ENCODE data around the gene PDE1A.

Gene PDE1A

DNA sequence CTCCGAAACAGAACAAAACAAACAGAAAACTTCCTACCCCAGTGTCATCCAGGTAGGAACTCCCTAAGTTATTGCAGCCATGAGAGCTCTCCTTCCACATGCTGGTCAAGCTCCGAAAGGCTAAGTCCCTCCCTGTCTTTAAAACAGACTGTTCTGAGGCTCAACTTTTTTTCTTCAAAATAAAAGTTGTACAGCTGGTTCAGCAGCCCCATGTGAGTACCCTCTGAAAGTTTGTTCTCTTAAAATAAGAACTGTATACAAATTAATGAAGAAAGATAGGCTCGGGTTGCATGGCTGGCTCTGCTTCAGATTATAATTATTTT is at the start of gene PDE1A:
PDE1A (minus strand) TSS at position 119 of the 323 bp plus-strand sequence.
- DNase-seq (ENCODE audit: low read depth), result no peak
- TF ChIP-seq, protein P1, sequence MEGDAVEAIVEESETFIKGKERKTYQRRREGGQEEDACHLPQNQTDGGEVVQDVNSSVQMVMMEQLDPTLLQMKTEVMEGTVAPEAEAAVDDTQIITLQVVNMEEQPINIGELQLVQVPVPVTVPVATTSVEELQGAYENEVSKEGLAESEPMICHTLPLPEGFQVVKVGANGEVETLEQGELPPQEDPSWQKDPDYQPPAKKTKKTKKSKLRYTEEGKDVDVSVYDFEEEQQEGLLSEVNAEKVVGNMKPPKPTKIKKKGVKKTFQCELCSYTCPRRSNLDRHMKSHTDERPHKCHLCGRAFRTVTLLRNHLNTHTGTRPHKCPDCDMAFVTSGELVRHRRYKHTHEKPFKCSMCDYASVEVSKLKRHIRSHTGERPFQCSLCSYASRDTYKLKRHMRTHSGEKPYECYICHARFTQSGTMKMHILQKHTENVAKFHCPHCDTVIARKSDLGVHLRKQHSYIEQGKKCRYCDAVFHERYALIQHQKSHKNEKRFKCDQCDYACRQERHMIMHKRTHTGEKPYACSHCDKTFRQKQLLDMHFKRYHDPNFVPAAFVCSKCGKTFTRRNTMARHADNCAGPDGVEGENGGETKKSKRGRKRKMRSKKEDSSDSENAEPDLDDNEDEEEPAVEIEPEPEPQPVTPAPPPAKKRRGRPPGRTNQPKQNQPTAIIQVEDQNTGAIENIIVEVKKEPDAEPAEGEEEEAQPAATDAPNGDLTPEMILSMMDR (IDR thresholded peaks at IDR 0.05; ENCODE audit: control insufficient read depth, extremely low read depth, insufficient read depth), result no peak
- H3K4me3 ChIP-seq (ENCODE audit: low read depth, low read length), result no peak within 1 kb of the TSS

DNA sequence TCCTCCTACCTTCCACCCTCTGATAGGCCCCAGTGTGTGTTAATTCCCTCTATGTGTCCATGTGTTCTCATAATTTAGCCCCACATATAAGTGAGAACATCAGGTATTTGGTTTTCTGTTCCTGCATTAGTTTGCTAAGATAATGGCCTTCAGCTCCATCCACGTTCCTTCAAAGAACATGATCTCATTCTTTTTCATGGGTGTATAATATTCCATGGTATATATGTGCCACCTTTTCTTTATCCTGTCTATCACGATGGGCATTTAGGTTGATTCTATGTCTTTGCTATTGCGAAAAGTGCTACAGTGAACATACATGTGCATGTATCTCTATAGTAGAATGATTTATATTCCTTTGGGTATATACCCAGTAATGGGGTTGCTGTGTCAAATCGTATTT is 46.8 kb upstream of the PDE1A start:
- no peak for DNase-seq (ENCODE audit: low read depth)
- TF ChIP-seq, protein P1 (IDR thresholded peaks at IDR 0.05; ENCODE audit: control insufficient read depth, extremely low read depth, insufficient read depth), result no peak
- H3K4me3 ChIP-seq (ENCODE audit: low read depth, low read length), result no peak overlapping the region

DNA sequence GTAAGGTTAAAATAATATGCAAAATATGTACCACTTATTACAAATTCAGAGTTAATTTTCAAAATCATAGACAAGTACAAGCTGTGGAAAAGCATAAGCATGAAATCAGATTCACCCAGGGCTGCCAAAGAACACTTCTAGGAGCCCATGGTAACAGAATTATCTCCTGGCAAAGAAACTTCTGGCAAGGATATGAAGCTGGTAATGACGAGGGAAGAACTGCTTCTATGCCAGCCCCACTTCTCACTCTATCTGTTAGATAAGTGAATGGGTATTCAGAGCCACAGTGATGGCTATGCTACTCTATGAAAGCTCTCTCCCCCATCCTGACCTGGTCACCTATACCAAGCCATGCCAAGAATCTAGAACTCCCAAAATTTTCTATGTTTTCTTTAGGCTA is 36.9 kb upstream of the PDE1A start:
- no peak for DNase-seq (ENCODE audit: low read depth)
- TF ChIP-seq, protein P1 (IDR thresholded peaks at IDR 0.05; ENCODE audit: control insufficient read depth, extremely low read depth, insufficient read depth), result no peak
- H3K4me3 ChIP-seq (ENCODE audit: low read depth, low read length), result no peak overlapping the region

DNA sequence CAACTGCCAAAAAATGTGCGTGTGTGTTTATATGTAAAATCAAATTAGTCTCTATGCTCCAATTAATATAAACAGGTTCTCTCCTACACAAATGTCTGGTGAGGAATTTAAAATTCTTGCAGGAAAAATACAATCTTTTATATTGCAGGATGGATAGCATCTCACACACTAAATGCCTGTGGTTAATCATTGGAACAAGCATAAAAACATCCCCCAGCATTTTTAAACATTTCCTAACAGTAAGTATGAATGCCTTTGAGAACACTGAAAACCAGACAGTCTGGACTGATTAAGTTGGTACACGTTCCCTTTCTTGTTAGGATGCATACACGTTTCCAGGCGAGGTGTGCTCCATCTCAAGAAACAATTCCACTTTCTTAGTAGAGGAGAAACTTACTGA is 29.9 kb upstream of the PDE1A start:
- DNase-seq (ENCODE audit: low read depth), result no peak
- TF ChIP-seq, protein P1 (IDR thresholded peaks at IDR 0.05; ENCODE audit: control insufficient read depth, extremely low read depth, insufficient read depth), result no peak
- no peak overlapping the region for H3K4me3 ChIP-seq (ENCODE audit: low read depth, low read length)

DNA sequence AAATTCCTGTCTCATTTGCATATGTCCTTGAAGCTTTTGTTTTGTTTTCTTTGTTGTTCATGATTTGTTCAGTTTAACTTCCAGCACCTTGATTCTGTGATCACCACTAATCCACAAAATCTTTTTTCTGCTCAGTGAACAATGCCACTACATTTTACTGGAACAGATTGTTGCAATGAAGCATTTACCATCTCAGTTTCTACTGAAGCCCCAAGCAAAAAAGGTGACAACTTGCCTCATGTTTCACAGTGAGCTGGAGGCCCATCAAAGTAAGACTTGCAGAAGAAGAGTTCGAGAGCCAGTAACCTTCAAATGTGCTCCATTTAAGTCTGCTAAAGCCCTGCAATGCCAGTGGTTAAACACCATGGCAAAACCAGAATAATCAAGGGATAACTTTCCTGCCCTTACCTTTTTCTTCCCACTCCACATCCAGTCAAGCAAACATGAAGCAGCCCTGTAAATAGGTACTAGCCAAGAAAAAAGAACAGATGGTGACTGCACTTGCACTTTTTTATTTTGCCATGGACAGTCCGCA is 25.7 kb upstream of the PDE1A start:
- TF ChIP-seq, protein P1 (IDR thresholded peaks at IDR 0.05; ENCODE audit: control insufficient read depth, extremely low read depth, insufficient read depth), result no peak
- no peak for DNase-seq (ENCODE audit: low read depth)

DNA sequence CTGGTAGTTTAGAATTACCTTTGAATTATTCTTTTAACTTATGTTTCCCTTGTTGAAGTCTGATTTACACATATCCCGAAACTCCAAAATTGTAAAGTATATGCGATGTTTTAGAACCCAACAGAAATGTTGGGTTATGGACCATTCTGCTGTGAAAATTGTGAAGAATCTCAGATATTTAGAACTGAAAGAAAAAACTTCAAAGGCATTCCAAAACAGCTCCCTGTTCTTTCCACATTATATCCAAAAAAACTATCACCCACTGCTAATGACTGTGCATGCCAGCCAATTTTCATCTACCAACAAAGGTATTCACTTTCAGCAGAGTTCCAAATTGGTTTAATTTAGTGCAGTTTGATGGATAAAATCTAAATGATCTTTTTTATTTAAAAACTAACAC is 21.5 kb upstream of the PDE1A start:
- TF ChIP-seq, protein P1 (IDR thresholded peaks at IDR 0.05; ENCODE audit: control insufficient read depth, extremely low read depth, insufficient read depth), result no peak
- no peak overlapping the region for H3K4me3 ChIP-seq (ENCODE audit: low read depth, low read length)

More for the DNA sequence above, 25.7 kb upstream of the PDE1A start:
- H3K4me3 ChIP-seq (ENCODE audit: low read depth, low read length), result no peak overlapping the region

DNA sequence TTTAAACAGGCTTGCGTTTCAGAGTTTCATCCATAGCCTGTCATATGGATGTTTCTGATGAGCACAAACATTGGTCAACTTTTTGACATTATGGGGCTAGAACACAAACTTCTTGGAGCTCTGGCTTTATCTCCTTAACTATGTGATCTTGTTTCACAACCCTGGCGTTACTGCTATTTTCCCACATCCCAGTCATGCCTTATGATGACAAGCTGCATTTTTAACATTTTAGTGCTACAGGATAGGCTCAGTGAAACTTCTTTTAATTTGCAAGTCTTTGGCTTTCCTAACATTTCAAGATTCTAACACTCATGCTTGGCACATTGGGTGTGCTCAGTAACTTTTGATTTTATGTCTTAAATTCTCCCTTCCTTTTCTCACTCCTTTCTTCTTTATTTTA is 21.0 kb upstream of the PDE1A start:
- H3K4me3 ChIP-seq (ENCODE audit: low read depth, low read length), result no peak overlapping the region
- DNase-seq (ENCODE audit: low read depth), result no peak
- TF ChIP-seq, protein P1 (IDR thresholded peaks at IDR 0.05; ENCODE audit: control insufficient read depth, extremely low read depth, insufficient read depth), result no peak

More for the DNA sequence above, 21.5 kb upstream of the PDE1A start:
- DNase-seq (ENCODE audit: low read depth), result no peak

Data from LNCaP clone FGC (cell line).